ENCODE data around the gene CCDC154.

CCDC154 gene

DNA sequence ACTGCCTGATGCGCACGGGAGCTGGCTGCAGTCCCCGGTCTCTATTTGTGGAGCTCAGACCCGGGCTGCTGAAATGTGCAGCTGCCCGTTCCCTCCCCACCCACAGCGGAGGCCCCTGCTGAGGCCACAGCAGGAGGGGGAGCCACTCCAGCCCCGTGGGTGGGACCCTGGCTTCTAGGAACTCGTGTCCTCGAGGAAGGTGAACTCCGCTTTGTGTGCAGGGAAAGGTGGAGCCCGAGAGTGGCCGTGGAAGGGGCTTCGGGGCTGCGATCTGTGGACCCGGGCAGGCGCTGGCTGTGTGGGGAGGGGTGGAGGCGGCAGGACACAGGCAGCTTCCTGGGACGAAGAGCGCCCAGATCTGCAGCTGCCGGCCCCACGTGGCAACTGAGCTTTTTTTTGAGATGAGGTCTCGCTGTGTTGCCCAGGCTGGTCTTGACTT, 2.9 kb downstream of the CCDC154 start:
- TF ChIP-seq POLR2AphosphoS5 (IDR thresholded peaks at IDR 0.05; ENCODE audit: low read depth, low read length) (no peak), REST (IDR thresholded peaks at IDR 0.05; ENCODE audit: insufficient read depth in 1 of 2, low read depth in 2 of 2, low read length in 2 of 2) (no peak), FOXP2 (optimal IDR thresholded peaks at IDR 0.05; ENCODE audit: borderline replicate concordance, extremely low read depth, extremely low read length, insufficient read depth) (no peak), TAF1 (IDR thresholded peaks at IDR 0.05; ENCODE audit: borderline replicate concordance, insufficient read depth, low read length) (no peak), SIN3A (IDR thresholded peaks at IDR 0.05; ENCODE audit: borderline replicate concordance, insufficient read depth, low read length) (no peak)

- TF ChIP-seq POLR2AphosphoS5 (IDR thresholded peaks at IDR 0.05; ENCODE audit: low read depth, low read length) (no peak), FOXP2 (optimal IDR thresholded peaks at IDR 0.05; ENCODE audit: borderline replicate concordance, extremely low read depth, extremely low read length, insufficient read depth) (no peak), TAF1 (IDR thresholded peaks at IDR 0.05; ENCODE audit: borderline replicate concordance, insufficient read depth, low read length) (no peak), SIN3A (IDR thresholded peaks at IDR 0.05; ENCODE audit: borderline replicate concordance, insufficient read depth, low read length) (no peak), REST (IDR thresholded peaks at IDR 0.05; ENCODE audit: insufficient read depth in 1 of 2, low read depth in 2 of 2, low read length in 2 of 2) (no peak)
Measured at GRCh38 chr16:1439058-1439698, 5.2 kb downstream of the CCDC154 start.

DNA sequence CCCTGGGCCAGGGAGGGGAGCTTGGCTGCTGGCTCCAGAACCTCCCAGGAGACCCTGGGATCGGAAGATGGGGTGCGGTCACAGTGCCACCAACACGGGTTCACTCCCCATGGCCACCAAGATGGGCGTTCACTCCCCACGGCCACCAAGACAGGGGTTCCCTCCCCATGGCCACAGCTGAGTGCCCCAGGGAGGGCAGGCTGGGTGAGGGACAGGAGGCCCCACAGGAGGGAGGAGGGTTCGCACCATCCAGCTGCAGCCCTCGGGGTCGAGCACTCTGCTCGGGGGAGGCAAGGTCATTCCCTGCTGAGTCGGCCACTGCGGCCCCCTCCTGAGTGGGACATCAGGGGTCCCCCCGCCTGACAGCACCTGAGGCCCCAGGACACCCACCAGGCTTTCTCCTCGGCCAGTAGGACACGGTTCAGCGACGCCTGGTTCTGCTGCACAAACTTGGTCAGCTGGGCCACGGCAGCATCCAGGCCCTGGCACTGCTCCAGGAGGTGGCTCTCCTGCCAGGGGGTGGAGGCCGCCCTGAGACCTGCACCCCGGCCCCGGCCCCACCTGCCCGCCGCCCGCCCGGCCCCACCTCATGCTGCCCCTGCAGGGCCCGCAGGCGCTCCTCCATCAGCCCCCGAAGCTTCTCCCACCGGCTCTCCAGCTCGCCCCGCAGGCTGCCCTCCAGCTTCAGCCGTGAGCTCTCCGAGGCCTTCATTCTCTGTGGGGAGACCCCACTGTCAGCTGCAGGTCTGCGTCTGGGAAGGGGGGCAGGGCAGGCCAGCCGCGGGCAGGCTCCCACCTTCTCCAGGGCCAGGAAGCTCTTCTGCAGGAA, 5.9 kb downstream of the CCDC154 start:
- TF ChIP-seq TAF1 (IDR thresholded peaks at IDR 0.05; ENCODE audit: borderline replicate concordance, insufficient read depth, low read length), result no peak
- TF ChIP-seq REST (IDR thresholded peaks at IDR 0.05; ENCODE audit: insufficient read depth in 1 of 2, low read depth in 2 of 2, low read length in 2 of 2), result no peak
- TF ChIP-seq SIN3A (IDR thresholded peaks at IDR 0.05; ENCODE audit: borderline replicate concordance, insufficient read depth, low read length), result no peak
- TF ChIP-seq POLR2AphosphoS5 (IDR thresholded peaks at IDR 0.05; ENCODE audit: low read depth, low read length), result no peak
- no peak for TF ChIP-seq FOXP2 (optimal IDR thresholded peaks at IDR 0.05; ENCODE audit: borderline replicate concordance, extremely low read depth, extremely low read length, insufficient read depth)

DNA sequence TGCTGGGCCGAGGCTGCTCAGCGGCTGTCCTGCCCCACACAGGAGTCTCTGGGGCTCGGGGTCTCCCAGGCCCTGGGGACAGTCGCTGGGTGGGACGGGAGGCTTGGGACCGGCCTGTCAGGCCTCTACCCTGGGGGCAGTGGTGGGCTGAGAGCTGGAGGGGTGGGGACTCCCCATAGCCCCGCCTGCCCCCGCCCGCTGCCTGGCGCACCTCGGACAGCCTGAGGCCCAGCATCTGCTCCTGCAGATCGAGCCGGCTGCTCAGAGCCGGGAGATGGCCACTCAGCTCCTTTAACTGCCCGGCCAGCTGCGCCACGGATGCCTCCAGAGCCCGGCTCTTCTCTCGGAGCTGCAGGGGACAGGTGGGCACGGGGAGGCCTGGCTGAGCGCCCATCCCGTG, 6.8 kb downstream of the CCDC154 start:
- TF ChIP-seq REST (IDR thresholded peaks at IDR 0.05; ENCODE audit: insufficient read depth in 1 of 2, low read depth in 2 of 2, low read length in 2 of 2), result no peak
- no peak for TF ChIP-seq POLR2AphosphoS5 (IDR thresholded peaks at IDR 0.05; ENCODE audit: low read depth, low read length)
- no peak for TF ChIP-seq FOXP2 (optimal IDR thresholded peaks at IDR 0.05; ENCODE audit: borderline replicate concordance, extremely low read depth, extremely low read length, insufficient read depth)
- TF ChIP-seq TAF1 (IDR thresholded peaks at IDR 0.05; ENCODE audit: borderline replicate concordance, insufficient read depth, low read length), result no peak
- TF ChIP-seq SIN3A (IDR thresholded peaks at IDR 0.05; ENCODE audit: borderline replicate concordance, insufficient read depth, low read length), result no peak

Data from PFSK-1 (cell line).